HG02970 (cell line): Measurements from ENCODE around the gene CFAP298.
A peak's percentile ranks its signal among the peaks of the same experiment; 100 is the strongest.
"Not testable (repeated sequence)": the region's sequence is repeated elsewhere in the genome, so short reads cannot be mapped to it uniquely, and the experiment has no call there.

ENCODE experiments used
- ATAC-seq: cut with Tn5 transposase; IDR thresholded peaks from one replicate; pipeline ENCODE4 v1.9.1; 2021; ENCODE audit warnings: mild to moderate bottlenecking, moderate library complexity, moderate number of reproducible peaks; ENCODE audit not compliant: unreplicated experiment, low FRiP score

CFAP298 gene

GRCh38 chr21:32569261-32570230 is 42.6 kb downstream of the CFAP298 start:
- ATAC-seq, result peak; percentile 66

DNA sequence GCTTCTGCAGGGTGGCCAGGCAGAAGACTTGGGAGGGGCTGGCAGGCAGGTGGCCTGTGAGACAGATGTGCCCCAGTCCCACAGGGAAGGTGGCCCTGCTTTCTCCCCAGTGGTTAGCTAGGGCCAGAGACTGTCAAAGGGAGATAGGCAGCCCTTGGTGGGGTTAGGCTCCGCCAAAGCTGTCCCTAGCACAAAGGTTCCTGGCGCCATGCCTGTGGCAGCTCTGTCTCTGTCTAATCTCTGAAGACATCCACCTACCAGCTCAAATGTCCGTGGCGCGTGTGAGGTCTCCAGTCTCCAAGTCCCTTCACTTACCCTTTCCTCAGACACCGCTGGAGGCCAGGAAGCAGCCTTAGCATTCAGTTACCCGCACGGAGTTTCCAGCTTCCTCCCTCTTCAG is 44.6 kb downstream of the CFAP298 start:
- no peak for ATAC-seq

DNA sequence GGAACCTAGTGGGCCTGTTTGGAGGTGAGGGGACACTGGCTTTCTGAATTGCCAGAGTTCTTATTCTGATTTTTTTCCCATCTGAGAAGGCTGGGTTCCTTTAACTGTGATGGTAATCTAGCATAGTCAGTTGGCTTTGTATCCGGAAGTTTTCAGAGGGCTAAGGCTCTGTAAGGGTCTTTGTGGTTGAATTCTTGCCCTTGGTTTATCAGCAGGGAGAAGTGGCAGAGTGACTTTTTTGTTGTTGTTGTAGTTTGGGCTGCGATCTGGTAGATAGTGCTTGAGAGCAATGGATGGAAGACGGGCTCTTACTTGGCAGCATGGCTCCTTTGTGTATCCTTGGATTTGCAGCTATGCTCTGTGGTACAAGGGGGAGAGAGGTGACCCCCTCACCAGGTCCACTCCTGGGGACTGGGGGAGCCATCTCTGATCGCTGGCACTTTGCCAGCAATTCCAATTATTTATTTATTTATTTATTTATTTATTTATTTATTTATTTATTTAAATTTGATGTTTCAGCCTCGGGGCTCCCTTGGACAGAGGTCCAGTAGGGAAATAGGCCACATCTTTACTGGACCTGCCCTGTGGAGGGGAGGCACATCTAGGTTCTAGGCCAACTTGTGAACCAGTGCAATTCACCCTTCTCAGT is 45.3 kb downstream of the CFAP298 start:
- ATAC-seq, result no peak

- no peak for ATAC-seq
Measured at GRCh38 chr21:32565856-32566465, 46.2 kb downstream of the CFAP298 start.

- no peak for ATAC-seq
Measured at GRCh38 chr21:32562915-32563314, 49.3 kb downstream of the CFAP298 start.

DNA sequence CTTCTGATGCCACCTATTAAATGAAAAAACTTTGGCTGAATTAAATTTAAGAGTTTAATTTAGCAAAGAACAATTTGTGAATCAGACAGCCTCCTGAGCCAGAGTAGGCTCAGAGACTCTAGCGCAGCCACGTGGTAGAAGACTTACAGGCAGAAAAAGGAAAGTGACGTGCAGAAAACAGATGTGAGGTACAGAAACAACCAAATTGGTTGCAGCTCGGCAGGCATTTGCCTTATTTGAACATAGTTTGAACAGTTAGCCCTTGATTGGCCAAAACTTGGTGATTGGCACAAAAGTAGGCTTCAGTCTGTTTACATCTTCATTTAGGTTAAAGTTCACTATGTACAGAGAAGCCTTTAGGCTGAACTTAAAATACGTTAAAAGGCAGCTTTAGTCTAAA is 49.8 kb downstream of the CFAP298 start:
- ATAC-seq, result no peak

DNA sequence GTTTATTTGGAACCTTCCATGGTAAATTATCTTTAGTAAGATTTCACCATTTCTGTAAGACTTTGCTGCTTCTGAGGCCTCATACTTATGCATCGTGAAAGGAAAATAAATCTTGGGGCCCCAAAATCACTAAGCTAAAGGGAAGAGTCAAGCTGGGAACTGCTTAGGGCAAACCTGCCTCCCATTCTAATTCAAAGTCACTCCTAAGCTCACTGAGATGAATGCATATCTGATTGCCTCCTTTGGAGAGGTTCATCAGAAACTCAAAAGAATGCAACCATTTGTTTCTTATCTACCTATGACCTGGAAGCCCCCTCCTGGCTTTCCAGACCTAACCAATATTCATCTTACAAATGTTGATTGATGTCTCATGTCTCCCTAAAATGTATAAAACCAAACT is 50.7 kb downstream of the CFAP298 start:
- not testable (repeated sequence) for ATAC-seq

- no peak for ATAC-seq
Measured at GRCh38 chr21:32560896-32561295, 51.3 kb downstream of the CFAP298 start.

- ATAC-seq, result no peak
Measured at GRCh38 chr21:32559006-32559610, 53.1 kb downstream of the CFAP298 start.

- ATAC-seq, result no peak
Measured at GRCh38 chr21:32558106-32558505, 54.1 kb downstream of the CFAP298 start.

DNA sequence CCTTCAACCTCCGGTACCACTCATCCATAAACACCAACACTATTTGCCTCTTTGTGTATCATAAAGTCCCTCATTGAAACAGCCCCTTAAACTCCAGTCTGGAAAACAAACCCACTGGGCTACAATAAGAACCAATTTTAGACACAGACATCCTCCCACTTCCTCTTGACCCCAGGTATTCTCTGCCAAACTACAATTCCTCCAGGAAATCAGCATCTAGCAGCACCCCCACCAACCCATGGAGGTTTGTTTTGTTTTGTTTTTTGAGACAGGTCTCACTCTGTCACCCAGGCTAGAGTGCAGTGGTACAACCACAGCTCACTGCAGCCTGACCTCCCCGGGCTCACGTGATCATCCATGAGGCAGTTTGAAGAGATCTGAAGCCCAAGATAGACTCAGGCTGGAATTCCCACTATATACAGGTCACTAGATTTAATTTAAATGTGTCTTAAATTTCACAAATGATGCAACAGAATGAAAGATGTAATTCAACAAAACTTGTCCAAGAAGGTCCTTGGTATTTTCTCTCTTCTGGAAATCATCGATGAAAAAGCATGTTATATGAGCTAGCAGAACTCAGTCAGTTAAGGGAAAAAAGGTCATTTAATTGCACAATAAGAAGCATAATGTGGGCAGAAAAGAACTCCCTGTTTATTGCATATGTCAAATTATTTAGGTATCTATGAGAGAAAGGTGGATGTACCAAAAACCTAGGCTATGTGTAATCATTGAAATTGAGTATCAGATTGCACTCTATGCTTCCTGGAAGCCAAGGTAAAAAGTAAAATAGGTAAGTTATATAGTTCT is 57.1 kb downstream of the CFAP298 start:
- ATAC-seq, result no peak

- ATAC-seq, result no peak
Measured at GRCh38 chr21:32549886-32550285, 62.3 kb downstream of the CFAP298 start.

GRCh38 chr21:32549440-32549839 is 62.7 kb downstream of the CFAP298 start:
- ATAC-seq, result no peak
